HepG2 (cell line): Measurements from ENCODE around the gene MYCBPAP.

Source experiments
- CBFB ChIP-seq: sonication (generic); formaldehyde crosslinking; IDR thresholded peaks from 2 replicates; pipeline ENCODE4 v1.4.0; 2020; ENCODE audit warnings: missing genetic modification reagents
- ELF1 ChIP-seq: sonication (generic); formaldehyde crosslinking; IDR thresholded peaks from 2 replicates; pipeline ENCODE4 v1.4.0; 2020; ENCODE audit warnings: missing genetic modification reagents
- ETV6 ChIP-seq: sonication (generic); formaldehyde crosslinking; conservative IDR thresholded peaks from 2 replicates; pipeline ENCODE4 v1.4.0; 2020; ENCODE audit warnings: missing genetic modification reagents
- HMG20B ChIP-seq: conservative IDR thresholded peaks from 2 replicates; pipeline ENCODE4 v1.6.1; 2016; ENCODE audit warnings: missing genetic modification reagents, missing compliant biosample characterization
- MLX ChIP-seq: IDR thresholded peaks from 2 replicates; pipeline ENCODE4 v1.6.1; 2016
- TOE1 ChIP-seq: sonication (generic); formaldehyde crosslinking; IDR thresholded peaks from 2 replicates; pipeline ENCODE4 v1.4.0; 2020; ENCODE audit warnings: mild to moderate bottlenecking, missing genetic modification reagents
- ZBTB8A ChIP-seq: sonication (generic); formaldehyde crosslinking; IDR thresholded peaks from 2 replicates; pipeline ENCODE4 v1.4.0; 2020; ENCODE audit warnings: mild to moderate bottlenecking, low read depth, missing genetic modification reagents, borderline replicate concordance
- ZSCAN20 ChIP-seq: sonication (generic); formaldehyde crosslinking; IDR thresholded peaks from 2 replicates; pipeline ENCODE4 v1.4.0; 2020; ENCODE audit warnings: missing genetic modification reagents, mild to moderate bottlenecking, borderline replicate concordance
- ZSCAN21 ChIP-seq: sonication (generic); formaldehyde crosslinking; IDR thresholded peaks from 2 replicates; pipeline ENCODE4 v1.8.0; 2022; ENCODE audit warnings: mild to moderate bottlenecking, missing genetic modification reagents, moderate library complexity, borderline replicate concordance

- TF ChIP-seq ZBTB8A (no peak), ZSCAN20 (CRISPR knock-in tag) (no peak), CBFB (CRISPR knock-in tag) (no peak), ZSCAN21 (CRISPR knock-in tag) (no peak), MLX (CRISPR knock-in tag) (no peak), ETV6 (CRISPR knock-in tag) (no peak), ELF1 (CRISPR knock-in tag) (no peak), HMG20B (CRISPR knock-in tag) (no peak), TOE1 (no peak)
Observed at GRCh38 chr17:50464736-50465135, 43.5 kb upstream of the MYCBPAP start.
